ENCODE data around the gene RASAL2. TPM values are rescaled to one million over a fixed set of nuclear protein-coding genes. Genes with fewer than 3 reads are reported as not detected.
"Not testable (repeated sequence)": the region's sequence is repeated elsewhere in the genome, so short reads cannot be mapped to it uniquely, and the experiment has no call there.

The RASAL2 gene
- total and polyA plus RNA-seq, 11 donors: 6.2 to 112 (median 39.9) TPM

DNA sequence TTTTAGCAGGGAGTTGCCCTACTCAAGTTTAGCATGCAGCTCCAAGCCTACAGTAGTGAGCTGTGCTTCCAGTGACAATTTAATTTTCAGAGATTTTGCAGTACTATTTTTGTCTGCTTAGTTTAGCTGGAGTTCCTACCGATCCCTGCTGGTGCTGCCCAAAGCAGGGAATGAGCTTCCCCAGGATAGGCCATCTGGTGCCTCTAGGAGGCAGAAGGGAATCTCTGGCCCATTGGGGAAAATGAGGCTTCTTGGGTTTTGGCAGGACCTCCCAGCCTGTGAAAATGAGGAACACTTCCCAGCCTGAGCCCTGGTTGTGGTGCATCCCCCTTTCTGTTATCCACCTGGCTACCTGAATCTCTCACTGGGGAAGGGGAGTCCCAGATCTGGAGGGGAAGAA is 149.2 kb downstream of the RASAL2 start:
- WGBS, 4 donors: 41 to 79% (median 59%) methylated on average over 1 of the region's 1 CpG
- intact Hi-C loops (cut with DNase I): loop anchor here in 1 of 10 donors (10.0 kb wide), 1 partner anchor 48 kb away; no protein-coding TSS in a partner anchor
- peaks cover 0 to 20% (median 6%) of the 10 kb centered on the region in 12 donors for H3K4me1 ChIP-seq

DNA sequence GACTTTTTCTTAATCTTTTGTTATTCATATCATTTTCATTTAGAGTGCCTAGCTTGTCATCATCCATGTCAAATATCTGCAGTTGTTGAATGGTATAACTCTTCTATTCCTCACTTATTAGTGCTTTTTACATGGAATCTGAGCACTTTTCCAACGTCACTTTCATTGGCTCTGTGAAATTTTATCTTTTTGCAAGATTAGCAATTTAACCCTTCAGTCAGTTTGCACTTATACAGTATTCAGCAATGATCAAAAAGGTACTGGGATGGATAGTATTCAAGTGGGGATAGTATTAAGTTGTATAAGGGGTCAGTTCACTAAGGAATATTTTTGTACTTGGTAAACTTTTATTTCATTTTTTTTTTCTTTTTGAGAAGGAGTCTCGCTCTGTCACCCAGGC is 150.0 kb downstream of the RASAL2 start:
- peaks cover 0 to 23% (median 14%) of the 10 kb centered on the region in 12 donors for H3K9me3 ChIP-seq
- intact Hi-C loops (cut with DNase I): loop anchor here in 1 of 10 donors (10.0 kb wide), 1 partner anchor 49 kb away; no protein-coding TSS in a partner anchor
- no peak for ATAC-seq
- no peaks in the 10 kb centered on the region for H3K27me3 ChIP-seq
- 80 to 85% (median 82%) methylated on average over 2 of the region's 2 CpGs for WGBS, 4 donors
- H3K27ac ChIP-seq: no peak overlapping the region
- peaks cover 0 to 13% (median under 1%) of the 10 kb centered on the region in 12 donors for H3K4me1 ChIP-seq
- H3K36me3 ChIP-seq: no peaks in the 10 kb centered on the region
- no peak for DNase-seq
- H3K4me3 ChIP-seq: no peak overlapping the region
- TF ChIP-seq, protein P1, sequence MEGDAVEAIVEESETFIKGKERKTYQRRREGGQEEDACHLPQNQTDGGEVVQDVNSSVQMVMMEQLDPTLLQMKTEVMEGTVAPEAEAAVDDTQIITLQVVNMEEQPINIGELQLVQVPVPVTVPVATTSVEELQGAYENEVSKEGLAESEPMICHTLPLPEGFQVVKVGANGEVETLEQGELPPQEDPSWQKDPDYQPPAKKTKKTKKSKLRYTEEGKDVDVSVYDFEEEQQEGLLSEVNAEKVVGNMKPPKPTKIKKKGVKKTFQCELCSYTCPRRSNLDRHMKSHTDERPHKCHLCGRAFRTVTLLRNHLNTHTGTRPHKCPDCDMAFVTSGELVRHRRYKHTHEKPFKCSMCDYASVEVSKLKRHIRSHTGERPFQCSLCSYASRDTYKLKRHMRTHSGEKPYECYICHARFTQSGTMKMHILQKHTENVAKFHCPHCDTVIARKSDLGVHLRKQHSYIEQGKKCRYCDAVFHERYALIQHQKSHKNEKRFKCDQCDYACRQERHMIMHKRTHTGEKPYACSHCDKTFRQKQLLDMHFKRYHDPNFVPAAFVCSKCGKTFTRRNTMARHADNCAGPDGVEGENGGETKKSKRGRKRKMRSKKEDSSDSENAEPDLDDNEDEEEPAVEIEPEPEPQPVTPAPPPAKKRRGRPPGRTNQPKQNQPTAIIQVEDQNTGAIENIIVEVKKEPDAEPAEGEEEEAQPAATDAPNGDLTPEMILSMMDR (IDR thresholded peaks at IDR 0.05): no peak
- TF ChIP-seq POLR2A (IDR thresholded peaks at IDR 0.05): no peak

More for the DNA sequence above, 149.2 kb downstream of the RASAL2 start:
- H3K27ac ChIP-seq: no peak overlapping the region
- TF ChIP-seq, protein P1 (IDR thresholded peaks at IDR 0.05): no peak
- no peak for TF ChIP-seq POLR2A (IDR thresholded peaks at IDR 0.05)
- H3K9me3 ChIP-seq: peaks cover 0 to 15% (median 6%) of the 10 kb centered on the region in 12 donors
- ATAC-seq: no peak
- no peak overlapping the region for H3K4me3 ChIP-seq
- H3K27me3 ChIP-seq: no peaks in the 10 kb centered on the region
- no peak for DNase-seq
- H3K36me3 ChIP-seq: no peaks in the 10 kb centered on the region

DNA sequence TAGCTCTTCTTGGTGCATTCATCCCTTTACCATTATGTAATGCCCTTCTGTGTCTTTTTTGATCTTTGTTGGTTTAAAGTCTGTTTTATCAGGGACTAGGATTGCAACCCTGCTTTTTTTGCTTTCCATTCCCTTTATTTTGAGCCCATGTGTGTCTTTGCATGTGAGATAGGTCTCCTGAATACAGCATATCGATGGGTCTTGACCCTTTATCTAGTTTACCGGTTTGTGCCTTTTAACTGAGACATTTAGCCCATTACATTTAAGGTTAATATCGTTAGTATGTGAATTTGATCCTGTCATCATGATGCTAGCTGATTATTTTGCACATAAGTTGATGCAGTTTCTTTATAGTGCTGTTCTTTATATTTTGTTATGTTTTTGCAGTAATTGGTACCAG is 154.4 kb downstream of the RASAL2 start:
- peaks cover 0 to 30% (median 14%) of the 10 kb centered on the region in 12 donors for H3K9me3 ChIP-seq
- 93 to 98% (median 97%) methylated on average over 3 of the region's 3 CpGs for WGBS, 4 donors
- DNase-seq, H3K27ac ChIP-seq, H3K4me1 ChIP-seq, ATAC-seq, H3K4me3 ChIP-seq, H3K27me3 ChIP-seq, H3K36me3 ChIP-seq: not testable (repeated sequence)
- intact Hi-C loops (cut with DNase I): loop anchor here in 1 of 10 donors (10.0 kb wide), 1 partner anchor 53 kb away; no protein-coding TSS in a partner anchor

DNA sequence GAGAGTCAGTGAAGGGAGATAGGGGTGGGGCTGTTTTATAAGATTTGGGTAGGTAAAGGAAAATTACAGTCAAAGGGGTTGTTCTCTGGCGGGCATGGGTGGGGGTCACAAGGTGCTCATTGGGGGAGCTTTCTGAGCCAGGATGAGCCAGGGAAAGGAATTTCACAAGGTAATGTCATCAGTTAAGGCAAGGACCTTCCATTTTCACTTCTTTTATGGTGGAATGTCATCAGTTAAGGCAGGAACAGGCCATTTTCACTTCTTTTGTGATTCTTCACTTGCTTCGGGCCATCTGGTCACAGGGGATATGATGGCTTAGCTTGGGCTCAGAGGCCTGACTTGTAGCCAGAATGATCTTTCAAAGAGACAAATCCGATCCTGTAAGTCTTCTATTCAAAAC is 159.7 kb downstream of the RASAL2 start:
- H3K4me3 ChIP-seq; H3K27me3 ChIP-seq; intact Hi-C loops (cut with DNase I); H3K4me1 ChIP-seq; ATAC-seq; H3K27ac ChIP-seq; H3K36me3 ChIP-seq; DNase-seq: not testable (repeated sequence)
- WGBS, 4 donors: 94 to 98% (median 95%) methylated on average over 3 of the region's 3 CpGs
- H3K9me3 ChIP-seq: peaks cover 0 to 30% (median 13%) of the 10 kb centered on the region in 12 donors

DNA sequence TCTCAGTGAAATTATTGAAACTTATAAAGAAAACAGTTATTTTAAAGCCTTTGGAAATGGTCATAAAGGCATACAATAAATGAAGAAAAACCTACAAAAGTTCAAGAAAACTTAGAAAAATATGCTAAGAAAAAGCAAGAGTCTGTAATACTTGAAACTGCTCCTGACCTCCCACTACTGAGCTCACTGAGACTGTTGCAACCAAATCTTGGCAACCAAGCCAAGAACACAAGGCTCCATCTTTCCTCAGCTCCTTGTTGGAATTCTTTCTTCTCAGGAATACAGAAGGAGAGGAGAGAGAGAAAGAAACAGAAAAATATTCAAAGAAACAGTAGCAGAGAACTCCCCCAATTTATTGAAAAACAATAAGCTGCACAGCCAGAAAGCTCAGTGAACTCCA is 160.5 kb downstream of the RASAL2 start:
- no peaks in the 10 kb centered on the region for H3K27me3 ChIP-seq
- H3K4me1 ChIP-seq: no peaks in the 10 kb centered on the region
- intact Hi-C loops (cut with DNase I): no loop called here
- H3K9me3 ChIP-seq: peaks cover 0 to 21% (median 9%) of the 10 kb centered on the region in 12 donors
- H3K36me3 ChIP-seq: no peaks in the 10 kb centered on the region
- TF ChIP-seq, protein P1 (IDR thresholded peaks at IDR 0.05): no peak
- TF ChIP-seq POLR2A (IDR thresholded peaks at IDR 0.05): no peak
- no peak overlapping the region for H3K4me3 ChIP-seq
- no peak overlapping the region for H3K27ac ChIP-seq
- no peak for ATAC-seq
- DNase-seq: no peak
